Spleen (tissue), 7 donors: ENCODE results near the gene NFATC2.

Experiments
- POLR2A ChIP-seq, 3 donors: fragments of 450-650 bp; IDR thresholded peaks; one replicate each; pipeline ENCODE4 v1.5.1; 2017; ENCODE audit warnings: antibody characterized with exemption in 3 of 3, mild to moderate bottlenecking in 1 of 3
- POLR2AphosphoS5 ChIP-seq, 3 donors: sonication (generic); formaldehyde crosslinking; IDR thresholded peaks; one replicate each; pipeline ENCODE4 v1.5.1; 2017; ENCODE audit warnings: antibody characterized with exemption in 3 of 3
- TF ChIP-seq, protein P1 (sequence below), 11 experiments: fragments of 200-600 bp in 7 of 11; fragments of 450-650 bp in 4 of 11; sonication (generic) in 4 of 11; IDR thresholded peaks in 8 of 11; conservative IDR thresholded peaks in 3 of 11; 1 replicate in 7 of 11; 2 replicates in 4 of 11; pipeline versions ENCODE4 v1.4.0 to v1.8.0; 2016 to 2021; ENCODE audit warnings: antibody characterized with exemption in 11 of 11, inconsistent platforms in 4 of 11, mild to moderate bottlenecking in 1 of 11
- donor health status: DM: no; HTN: no; CAD: no; lungs with moderate emphysema.
- donor health status: DM: no; HTN: no; CAD: no.
- donor health status: DM: no; HTN: no; CAD: no.

DNA sequence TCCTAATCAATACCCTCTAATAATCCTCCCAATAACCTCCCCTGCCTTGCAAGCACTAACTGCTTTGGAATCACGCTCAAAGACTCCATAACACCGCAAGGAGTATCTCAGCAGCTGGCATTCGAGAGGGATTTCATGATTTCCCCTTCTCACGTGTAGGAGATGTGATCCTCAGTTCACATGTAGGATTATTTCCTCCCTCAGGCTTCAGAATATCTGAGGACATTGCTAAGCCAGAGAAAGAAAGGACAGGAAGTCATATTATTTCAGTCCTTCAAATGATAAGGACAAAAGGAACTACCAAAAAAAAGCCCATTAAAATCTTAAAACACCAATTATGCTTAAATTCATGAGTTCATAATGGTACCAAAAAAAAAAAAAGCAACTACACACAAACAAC, 122.9 kb downstream of the NFATC2 start:
- TF ChIP-seq, protein P1, sequence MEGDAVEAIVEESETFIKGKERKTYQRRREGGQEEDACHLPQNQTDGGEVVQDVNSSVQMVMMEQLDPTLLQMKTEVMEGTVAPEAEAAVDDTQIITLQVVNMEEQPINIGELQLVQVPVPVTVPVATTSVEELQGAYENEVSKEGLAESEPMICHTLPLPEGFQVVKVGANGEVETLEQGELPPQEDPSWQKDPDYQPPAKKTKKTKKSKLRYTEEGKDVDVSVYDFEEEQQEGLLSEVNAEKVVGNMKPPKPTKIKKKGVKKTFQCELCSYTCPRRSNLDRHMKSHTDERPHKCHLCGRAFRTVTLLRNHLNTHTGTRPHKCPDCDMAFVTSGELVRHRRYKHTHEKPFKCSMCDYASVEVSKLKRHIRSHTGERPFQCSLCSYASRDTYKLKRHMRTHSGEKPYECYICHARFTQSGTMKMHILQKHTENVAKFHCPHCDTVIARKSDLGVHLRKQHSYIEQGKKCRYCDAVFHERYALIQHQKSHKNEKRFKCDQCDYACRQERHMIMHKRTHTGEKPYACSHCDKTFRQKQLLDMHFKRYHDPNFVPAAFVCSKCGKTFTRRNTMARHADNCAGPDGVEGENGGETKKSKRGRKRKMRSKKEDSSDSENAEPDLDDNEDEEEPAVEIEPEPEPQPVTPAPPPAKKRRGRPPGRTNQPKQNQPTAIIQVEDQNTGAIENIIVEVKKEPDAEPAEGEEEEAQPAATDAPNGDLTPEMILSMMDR (IDR thresholded peaks at IDR 0.05 in 8 of 11, conservative IDR thresholded peaks at IDR 0.05 in 3 of 11), result no peak
- TF ChIP-seq POLR2A (IDR thresholded peaks at IDR 0.05), result no peak
- TF ChIP-seq POLR2AphosphoS5 (IDR thresholded peaks at IDR 0.05), result no peak
